NK-92 (cell line): Measurements from ENCODE around the gene BCOR.

Source experiments
- DNase-seq: peaks from one replicate; lab custom pipeline; 2025; ENCODE audit not compliant: unreplicated experiment; lab: John Stamatoyannopoulos, UW

The BCOR gene

GRCh38 chrX:40035726-40036125 is 62.0 kb downstream of the BCOR start:
- DNase-seq: no peak

DNA sequence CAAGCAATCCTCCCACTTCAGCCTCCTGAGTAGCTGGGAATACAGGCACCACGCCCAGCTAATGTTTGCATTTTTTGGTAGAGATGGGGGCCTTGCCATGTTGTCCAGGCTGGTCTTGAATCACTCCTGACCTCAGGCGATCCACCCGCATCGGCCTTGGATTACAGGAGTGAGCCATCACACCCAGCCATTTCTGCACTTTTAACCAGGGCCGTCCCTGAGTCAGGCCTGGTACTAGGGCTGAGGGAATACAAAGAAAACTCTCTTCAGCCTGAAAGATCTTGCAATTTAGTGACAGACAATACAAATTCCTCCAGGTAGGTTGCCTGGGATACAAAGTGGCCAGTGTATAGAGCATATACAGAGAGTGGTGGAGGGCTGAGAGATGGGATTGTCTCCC is 65.8 kb downstream of the BCOR start:
- no peak for DNase-seq

GRCh38 chrX:40030205-40030604 is 67.6 kb downstream of the BCOR start:
- no peak for DNase-seq

DNA sequence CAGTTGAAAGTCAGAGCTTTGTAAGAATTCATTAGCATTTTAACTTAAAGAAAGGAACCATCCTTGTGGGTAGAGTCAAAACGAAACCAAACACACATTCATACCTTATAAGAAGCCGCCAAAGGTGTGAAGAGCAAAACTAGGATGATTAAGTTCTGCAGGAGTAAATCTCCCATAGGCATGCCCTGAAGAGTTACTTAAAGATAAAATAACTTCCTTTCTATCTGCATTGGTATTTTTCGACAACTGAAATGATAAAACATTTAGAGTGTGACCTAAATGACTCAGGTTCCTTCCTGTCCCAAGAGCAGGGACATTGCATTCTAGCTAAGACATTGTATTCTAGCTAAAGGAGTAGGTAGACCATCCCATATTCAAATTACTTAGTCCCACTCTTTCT is 75.3 kb downstream of the BCOR start:
- DNase-seq: no peak

GRCh38 chrX:40021647-40022046 is 76.1 kb downstream of the BCOR start:
- DNase-seq: no peak

- DNase-seq: no peak
Measured at GRCh38 chrX:40019541-40019940, 78.2 kb downstream of the BCOR start.

DNA sequence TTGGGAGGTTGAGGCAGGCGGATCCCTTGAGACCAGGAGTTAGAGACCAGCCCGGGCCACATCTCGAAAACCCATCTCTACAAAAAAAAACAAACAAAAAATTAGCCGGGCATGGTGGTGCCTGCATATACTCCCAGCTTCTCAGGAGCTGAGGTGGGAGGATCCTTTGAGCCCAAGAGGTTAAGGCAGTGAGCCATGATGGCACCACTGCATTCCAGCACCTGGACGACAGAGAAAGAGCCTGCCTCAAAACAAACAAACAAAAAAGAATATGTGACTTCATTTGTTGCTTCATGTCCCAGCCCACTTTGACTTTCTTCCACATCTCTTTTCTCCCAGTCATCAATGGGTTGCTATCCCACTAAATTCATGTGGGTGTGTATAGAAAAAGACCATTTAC is 79.7 kb downstream of the BCOR start:
- DNase-seq: no peak

GRCh38 chrX:40016749-40017148 is 81.0 kb downstream of the BCOR start:
- no peak for DNase-seq

GRCh38 chrX:40015693-40016092 is 82.1 kb downstream of the BCOR start:
- DNase-seq: no peak

GRCh38 chrX:40013266-40014195 is 84.2 kb downstream of the BCOR start:
- DNase-seq: no peak

GRCh38 chrX:40012868-40013265 is 84.9 kb downstream of the BCOR start:
- DNase-seq: no peak

DNA sequence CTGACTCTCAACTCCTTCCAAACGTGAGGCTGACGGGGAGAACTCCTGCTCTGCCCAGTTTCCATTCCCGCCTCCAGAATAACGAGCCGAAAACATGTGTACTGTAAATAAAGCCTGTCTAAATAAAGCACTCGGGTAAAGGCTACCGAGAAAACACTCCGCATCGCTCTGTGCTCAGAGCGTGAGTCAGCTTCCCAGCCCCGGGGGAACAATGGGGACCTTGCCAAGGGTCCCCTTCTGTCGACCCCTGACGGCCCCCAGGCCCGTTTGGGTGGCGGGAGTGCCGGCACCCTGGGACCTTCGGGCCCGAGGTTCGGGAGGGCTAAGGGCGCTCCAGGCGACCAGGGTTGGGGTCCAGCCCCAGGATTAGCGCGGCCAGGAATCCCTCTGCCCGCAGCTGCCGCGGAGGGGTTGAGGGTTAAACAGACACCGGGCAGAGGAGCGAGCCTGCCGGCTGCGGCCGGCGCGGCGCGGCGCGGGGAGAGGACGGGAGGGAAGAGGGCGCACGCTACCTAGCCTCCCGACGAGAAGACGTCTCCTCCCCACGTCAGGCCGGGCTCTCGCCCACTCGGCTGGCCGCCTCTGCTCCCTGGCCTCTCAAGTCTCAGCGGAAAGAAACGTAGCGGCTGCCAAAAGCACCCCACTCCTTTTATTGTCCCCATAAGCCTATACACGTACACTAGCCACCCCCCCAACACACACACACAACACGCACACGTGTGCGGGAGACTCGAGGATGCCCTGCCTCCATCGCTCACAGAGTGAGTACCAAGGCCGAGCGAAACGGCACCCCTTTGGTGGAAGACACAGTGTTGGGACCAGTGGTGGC is 85.5 kb downstream of the BCOR start:
- no peak for DNase-seq

DNA sequence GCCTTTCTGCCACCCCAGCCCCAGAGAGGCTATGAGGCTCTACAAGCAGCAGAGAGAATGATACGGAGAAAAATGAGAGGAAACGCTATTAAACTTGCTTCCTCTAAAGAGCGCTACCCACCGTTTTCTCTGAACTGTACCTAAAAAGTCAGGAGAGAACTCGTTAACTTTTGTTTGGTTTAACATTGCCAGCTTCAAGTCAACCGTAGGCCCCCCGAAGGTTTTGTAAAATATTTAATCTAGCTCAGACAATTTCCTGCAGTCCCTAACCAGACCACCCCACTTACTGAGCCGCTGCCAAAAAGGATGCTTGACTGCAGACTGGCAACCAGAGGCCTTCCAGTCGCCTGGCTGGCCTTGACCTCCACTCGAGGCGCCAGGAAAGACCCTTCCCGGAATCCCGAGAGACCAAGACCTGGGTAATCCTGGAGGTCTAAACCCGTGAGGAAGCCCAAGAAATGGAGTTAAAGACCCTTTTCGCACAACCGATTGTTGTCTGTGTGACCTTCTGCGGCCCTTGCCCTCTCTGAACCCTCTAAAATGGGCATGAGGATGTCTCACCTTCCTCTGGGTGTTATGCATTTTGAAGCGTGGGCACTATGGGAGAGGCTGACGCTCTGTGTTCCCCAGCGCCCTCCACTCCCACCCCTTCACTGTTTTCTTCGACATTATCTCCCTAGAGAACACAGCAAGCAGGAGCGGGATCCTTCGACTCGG is 86.3 kb downstream of the BCOR start:
- no peak for DNase-seq

- DNase-seq: no peak
Measured at GRCh38 chrX:40010550-40011321, 87.0 kb downstream of the BCOR start.

DNA sequence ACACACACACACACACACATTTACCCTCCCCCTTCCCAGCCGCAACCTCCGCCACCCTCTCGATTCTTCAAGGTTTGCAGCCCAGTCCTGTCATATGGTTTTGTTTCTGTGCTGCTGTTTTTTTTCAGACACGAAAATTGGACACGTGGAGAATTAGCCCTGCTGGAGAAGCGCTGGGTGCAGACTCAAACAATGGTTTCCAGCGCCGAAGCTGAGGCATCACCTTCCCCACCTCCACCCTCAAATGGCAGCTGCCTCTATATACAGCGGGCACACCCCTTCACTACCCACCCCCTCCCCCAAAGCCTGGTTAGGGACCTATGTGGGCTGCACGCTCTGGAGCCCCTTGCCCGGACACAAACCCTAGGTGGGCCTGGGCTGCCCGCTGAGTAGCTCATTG is 87.9 kb downstream of the BCOR start:
- DNase-seq: no peak

DNA sequence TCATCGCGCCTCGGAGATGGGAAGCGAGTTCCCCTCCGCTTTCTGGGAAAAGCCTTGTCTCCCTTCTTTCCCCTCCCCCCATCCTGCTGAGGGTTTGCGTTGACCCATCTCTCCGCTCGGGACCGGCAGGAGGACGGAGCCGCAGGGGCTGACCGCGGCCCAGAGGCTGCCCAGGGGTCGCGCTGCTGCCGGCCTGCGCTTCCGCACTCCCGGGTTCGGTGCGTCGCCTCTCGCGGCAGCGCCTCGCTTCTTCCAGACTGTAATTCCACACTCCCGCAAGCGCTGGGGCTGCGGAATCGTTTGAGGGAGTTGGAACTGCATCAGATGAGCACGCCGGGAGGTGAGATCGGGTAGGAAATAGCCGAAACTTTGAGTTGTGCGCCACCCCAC is 88.3 kb downstream of the BCOR start:
- no peak for DNase-seq

DNA sequence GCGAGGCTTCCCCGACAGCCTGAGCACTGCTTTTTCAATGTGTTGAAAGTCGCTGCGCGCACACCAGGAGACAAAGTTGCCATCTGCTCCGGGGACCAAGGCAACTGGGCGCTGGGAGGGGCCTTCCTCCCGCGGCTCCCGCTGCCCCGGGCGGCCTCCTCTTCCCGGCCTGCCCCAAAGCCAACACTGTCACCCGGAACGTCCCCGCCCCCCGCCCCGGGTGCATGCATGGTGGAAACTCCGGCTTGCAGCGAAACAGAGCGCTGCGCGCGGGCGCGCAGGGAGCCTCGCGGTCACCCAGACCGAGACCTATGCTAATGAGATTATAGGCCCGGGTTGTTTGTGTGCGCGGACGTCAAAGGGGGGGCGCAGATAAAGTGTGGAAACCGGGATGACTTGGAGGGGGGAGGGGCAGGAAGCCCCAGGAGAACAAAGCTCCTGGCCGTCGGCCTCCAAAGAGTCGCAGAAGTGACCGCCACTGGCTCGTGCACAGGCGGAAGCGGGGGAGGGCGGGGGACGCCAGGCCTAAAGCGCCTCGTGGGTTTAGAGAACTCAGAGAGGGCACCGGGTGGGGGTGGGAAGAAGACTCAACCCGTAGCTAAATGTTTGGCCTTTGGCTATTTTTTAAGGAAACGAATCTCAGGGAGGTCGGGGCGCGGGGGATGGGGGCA is 88.8 kb downstream of the BCOR start:
- DNase-seq: no peak

- no peak for DNase-seq
Measured at GRCh38 chrX:40007756-40008705, 89.7 kb downstream of the BCOR start.

DNA sequence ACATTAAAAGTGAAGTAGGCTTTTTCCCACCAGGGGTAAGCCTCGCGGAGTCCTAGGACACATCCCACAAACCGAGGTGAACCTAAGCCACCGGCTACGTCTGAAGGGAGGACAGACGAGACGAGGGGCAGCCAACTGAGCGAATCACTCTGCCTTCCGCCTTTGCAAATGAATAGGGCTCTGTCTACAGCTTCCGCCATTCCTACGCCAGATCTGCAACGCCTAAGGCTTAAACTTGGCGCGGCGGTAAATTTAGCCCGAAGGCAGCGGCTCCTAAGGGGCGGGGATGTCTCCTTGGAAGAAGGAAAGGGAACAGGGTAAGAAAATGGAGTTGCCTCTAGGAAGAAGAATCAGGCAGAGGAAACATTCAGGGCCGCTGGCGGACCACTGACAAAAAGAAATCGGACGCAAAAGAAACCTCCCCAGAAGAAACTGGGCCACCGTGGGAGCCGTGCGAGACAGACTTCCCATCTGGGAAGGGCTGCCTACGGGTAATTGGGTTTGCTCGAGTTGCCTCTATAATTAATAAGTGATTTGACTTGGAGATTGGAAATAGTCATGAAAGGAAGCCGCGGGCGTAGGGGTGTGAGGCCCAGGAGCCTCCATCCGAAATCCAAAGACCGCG is 90.5 kb downstream of the BCOR start:
- DNase-seq: no peak
